Panc1 (cell line): ENCODE measurements around the gene DRD4. TPM values are rescaled to one million over a fixed set of nuclear protein-coding genes. Genes with fewer than 3 reads are reported as not detected.

Source experiments
- ATAC-seq: fragments of 200-7000 bp; cut with Tn5 transposase; 2 replicates; pipeline ENCODE4 v1.9.1; 2020; ENCODE audit warnings: mild to moderate bottlenecking, moderate library complexity
- BruUV-seq: library from RNA; stranded (reverse); fragments of 400-500 nt; replicated peaks from 2 replicates; lab custom pipeline; 2021; lab: Mats Ljungman, UMichigan
- CTCF ChIA-PET: fragments of 300-600 bp; sonication (Branson Sonifier 250); formaldehyde crosslinking; loops from one replicate; lab custom pipeline; 2022; ENCODE audit warnings: antibody characterized with exemption; lab: Charles Lee
- POLR2A ChIA-PET: fragments of 300-600 bp; sonication (Branson Sonifier 250); formaldehyde crosslinking; loops from one replicate; lab custom pipeline; 2022; ENCODE audit warnings: antibody characterized with exemption; lab: Charles Lee
- DNase-seq: peaks from one replicate; pipeline ENCODE4 v3.0.0-alpha.2; 2010; ENCODE audit warnings: low read depth, low spot score
- H3K27ac ChIP-seq: 2 replicates; pipeline ENCODE4 v1.5.1; 2011; ENCODE audit warnings: mild to moderate bottlenecking, low read length, inconsistent platforms
- H3K27me3 ChIP-seq: fragments of 200-500 bp; sonication (Bioruptor generic); 2 replicates; pipeline ENCODE4 v1.6.0; 2014; ENCODE audit warnings: low read length, inconsistent platforms; ENCODE audit not compliant: control insufficient read depth, insufficient read depth
- H3K36me3 ChIP-seq: fragments of 200-500 bp; sonication (Bioruptor generic); 2 replicates; pipeline ENCODE4 v1.5.1; 2014; ENCODE audit warnings: inconsistent platforms, mild to moderate bottlenecking, low read length, moderate library complexity; ENCODE audit not compliant: control insufficient read depth, insufficient read depth
- H3K4me1 ChIP-seq: 2 replicates; pipeline ENCODE4 v1.5.1; 2011; ENCODE audit warnings: inconsistent platforms, mild to moderate bottlenecking, low read length, moderate library complexity; ENCODE audit not compliant: control insufficient read depth, insufficient read depth
- H3K4me3 ChIP-seq, 2 experiments: 2 replicates each; pipeline ENCODE4 v1.5.1; 2011 to 2012; ENCODE audit warnings: low read depth in 2 of 2, low read length in 2 of 2, mild to moderate bottlenecking in 2 of 2, inconsistent platforms in 1 of 2, moderate library complexity in 1 of 2
- H3K9me3 ChIP-seq: fragments of 200-500 bp; sonication (Bioruptor generic); 2 replicates; pipeline ENCODE4 v1.5.1; 2014; ENCODE audit warnings: low read depth, mild to moderate bottlenecking, inconsistent platforms, low read length, moderate library complexity; ENCODE audit not compliant: control insufficient read depth, insufficient read depth
- CTCF ChIP-seq: fragments of 450-650 bp; IDR thresholded peaks from 2 replicates; pipeline ENCODE4 v1.5.1; 2017; ENCODE audit warnings: mild to moderate bottlenecking
- POLR2AphosphoS5 ChIP-seq: IDR thresholded peaks from 2 replicates; pipeline ENCODE4 v1.6.1; 2012; ENCODE audit warnings: mild to moderate bottlenecking, low read depth, low read length, moderate library complexity
- SIN3A ChIP-seq: IDR thresholded peaks from 2 replicates; pipeline ENCODE4 v1.6.1; 2012; ENCODE audit warnings: low read depth, mild to moderate bottlenecking, low read length, moderate library complexity, borderline replicate concordance; ENCODE audit not compliant: insufficient read depth
- TCF7L2 ChIP-seq: IDR thresholded peaks from 2 replicates; pipeline ENCODE4 v1.6.1; 2011; ENCODE audit warnings: mild to moderate bottlenecking, low read depth, low read length, inconsistent platforms
- in situ Hi-C: cut with HindIII; loops from 2 replicates; pipeline ENCODE4 v1.10.0; 2016; ENCODE audit warnings: low sequenced_read_pairs, low pct_unique_long_range_greater_than_20kb
- intact Hi-C: fragments of 100-400 bp; cut with micrococcal nuclease; formaldehyde crosslinking; loops from one replicate; pipeline ENCODE4 v1.10.0; 2022; ENCODE audit not compliant: unreplicated experiment
- total RNA-seq: library from RNA; stranded (reverse); gene quantifications from one replicate; pipeline ENCODE4 v1.2.1, GENCODE V29; 2021; ENCODE audit not compliant: unreplicated experiment
- TF ChIP-seq, protein P1 (sequence below), 2 experiments: IDR thresholded peaks; 2 replicates each; pipeline ENCODE4 v1.6.1; 2011 to 2012; ENCODE audit warnings: low read depth in 2 of 2, control low read depth in 1 of 2, low read length in 1 of 2, mild to moderate bottlenecking in 1 of 2, moderate library complexity in 1 of 2; ENCODE audit not compliant: insufficient read depth in 1 of 2

DRD4 gene
- total RNA-seq, 1 experiment from 2014 or later = 0.95 TPM

GRCh38 chr11:687751-688150 is 50.7 kb downstream of the DRD4 start:
- DNase-seq (no peak), ATAC-seq (no peak)
- Histone ChIP-seq H3K4me3 (no peak overlapping the region), H3K27ac (no peak overlapping the region), H3K9me3 (no peaks in the 10 kb centered on the region), H3K27me3 (no peaks in the 10 kb centered on the region), H3K4me1 (peaks cover 15% of the 10 kb centered on the region; the same call in 1 of the 2 replicates), H3K36me3 (peaks cover 12% of the 10 kb centered on the region; the same call in 1 of the 2 replicates)
- ChIA-PET CTCF (interaction anchor here (0.5 kb wide), 1 partner anchor 27 kb away, joined by 3 read pairs; no protein-coding TSS in a partner anchor), POLR2A (no interaction called here)
- BruUV-seq = no TSS peak
- intact Hi-C loops = no loop called here
- in situ Hi-C loops = no loop called here
- TF ChIP-seq TCF7L2 = no peak
- no peak for TF ChIP-seq POLR2AphosphoS5
- no peak for TF ChIP-seq CTCF
- TF ChIP-seq, protein P1, sequence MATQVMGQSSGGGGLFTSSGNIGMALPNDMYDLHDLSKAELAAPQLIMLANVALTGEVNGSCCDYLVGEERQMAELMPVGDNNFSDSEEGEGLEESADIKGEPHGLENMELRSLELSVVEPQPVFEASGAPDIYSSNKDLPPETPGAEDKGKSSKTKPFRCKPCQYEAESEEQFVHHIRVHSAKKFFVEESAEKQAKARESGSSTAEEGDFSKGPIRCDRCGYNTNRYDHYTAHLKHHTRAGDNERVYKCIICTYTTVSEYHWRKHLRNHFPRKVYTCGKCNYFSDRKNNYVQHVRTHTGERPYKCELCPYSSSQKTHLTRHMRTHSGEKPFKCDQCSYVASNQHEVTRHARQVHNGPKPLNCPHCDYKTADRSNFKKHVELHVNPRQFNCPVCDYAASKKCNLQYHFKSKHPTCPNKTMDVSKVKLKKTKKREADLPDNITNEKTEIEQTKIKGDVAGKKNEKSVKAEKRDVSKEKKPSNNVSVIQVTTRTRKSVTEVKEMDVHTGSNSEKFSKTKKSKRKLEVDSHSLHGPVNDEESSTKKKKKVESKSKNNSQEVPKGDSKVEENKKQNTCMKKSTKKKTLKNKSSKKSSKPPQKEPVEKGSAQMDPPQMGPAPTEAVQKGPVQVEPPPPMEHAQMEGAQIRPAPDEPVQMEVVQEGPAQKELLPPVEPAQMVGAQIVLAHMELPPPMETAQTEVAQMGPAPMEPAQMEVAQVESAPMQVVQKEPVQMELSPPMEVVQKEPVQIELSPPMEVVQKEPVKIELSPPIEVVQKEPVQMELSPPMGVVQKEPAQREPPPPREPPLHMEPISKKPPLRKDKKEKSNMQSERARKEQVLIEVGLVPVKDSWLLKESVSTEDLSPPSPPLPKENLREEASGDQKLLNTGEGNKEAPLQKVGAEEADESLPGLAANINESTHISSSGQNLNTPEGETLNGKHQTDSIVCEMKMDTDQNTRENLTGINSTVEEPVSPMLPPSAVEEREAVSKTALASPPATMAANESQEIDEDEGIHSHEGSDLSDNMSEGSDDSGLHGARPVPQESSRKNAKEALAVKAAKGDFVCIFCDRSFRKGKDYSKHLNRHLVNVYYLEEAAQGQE (IDR thresholded peaks at IDR 0.05; ENCODE audit: insufficient read depth in 1 of 2, low read depth in 2 of 2, low read length in 1 of 2) = no peak
- no peak for TF ChIP-seq SIN3A

GRCh38 chr11:688681-689080 is 51.6 kb downstream of the DRD4 start:
- ATAC-seq = no peak
- ChIA-PET CTCF (no interaction called here), POLR2A (no interaction called here)
- intact Hi-C loops (no loop called here), in situ Hi-C loops (no loop called here)
- Histone ChIP-seq H3K27me3 (no peaks in the 10 kb centered on the region), H3K9me3 (no peaks in the 10 kb centered on the region), H3K36me3 (peaks cover 4% of the 10 kb centered on the region; the same call in 1 of the 2 replicates), H3K4me1 (peaks cover 25% of the 10 kb centered on the region), H3K27ac (no peak overlapping the region), H3K4me3 (no peak overlapping the region)
- DNase-seq = no peak
- TSS peak; percentile 27 for BruUV-seq
- no peak for TF ChIP-seq CTCF
- no peak for TF ChIP-seq POLR2AphosphoS5
- TF ChIP-seq TCF7L2 = no peak
- TF ChIP-seq, protein P1 (IDR thresholded peaks at IDR 0.05; ENCODE audit: insufficient read depth in 1 of 2, low read depth in 2 of 2, low read length in 1 of 2) = no peak
- no peak for TF ChIP-seq SIN3A
